Skeletal muscle tissue (tissue), 4 donors: ENCODE data around the gene ZNF598. TPM values are rescaled to one million over a fixed set of nuclear protein-coding genes. Genes with fewer than 3 reads are reported as not detected.
"Not testable (repeated sequence)": the region's sequence is repeated elsewhere in the genome, so short reads cannot be mapped to it uniquely, and the experiment has no call there.

ENCODE experiments used
- H3K27ac ChIP-seq: one replicate; pipeline ENCODE4 v1.7.0; 2013; ENCODE audit warnings: mild to moderate bottlenecking, low read depth, low read length, inconsistent platforms
- H3K27me3 ChIP-seq, 3 donors: one replicate each; pipeline ENCODE4 v1.7.0; 2013; ENCODE audit warnings: low read length in 3 of 3; ENCODE audit not compliant: control insufficient read depth in 3 of 3, insufficient read depth in 3 of 3
- H3K36me3 ChIP-seq, 3 donors: one replicate each; pipeline ENCODE4 v1.7.0; 2013; ENCODE audit warnings: low read length in 3 of 3; ENCODE audit not compliant: control insufficient read depth in 3 of 3, insufficient read depth in 3 of 3
- H3K4me1 ChIP-seq, 3 donors: one replicate each; pipeline ENCODE4 v1.7.0; 2013; ENCODE audit warnings: low read length in 3 of 3, mild to moderate bottlenecking in 3 of 3; ENCODE audit not compliant: control insufficient read depth in 3 of 3, insufficient read depth in 3 of 3
- H3K4me3 ChIP-seq, 3 donors: one replicate each; pipeline ENCODE4 v1.7.0; 2013; ENCODE audit warnings: low read length in 3 of 3
- H3K9ac ChIP-seq, 3 donors: one replicate each; pipeline ENCODE4 v1.7.0; 2013; ENCODE audit warnings: low read length in 3 of 3, mild to moderate bottlenecking in 3 of 3, moderate library complexity in 2 of 3, low read depth in 1 of 3
- H3K9me3 ChIP-seq, 3 donors: one replicate each; pipeline ENCODE4 v1.7.0; 2013; ENCODE audit warnings: low read length in 3 of 3; ENCODE audit not compliant: control insufficient read depth in 3 of 3
- total RNA-seq: library from RNA; depleted of rRNA; stranded (reverse); fragments of >200 nt; gene quantifications from one replicate; pipeline ENCODE4 v1.2.3, GENCODE V29; 2014
- donor health status: Osteomylitis.

ZNF598 gene
- total RNA-seq, 1 donor from 2014 or later: 4.7 TPM

GRCh38 chr16:2022723-2023091 lies 13.1 kb upstream of the ZNF598 start:
- Histone ChIP-seq H3K9me3 (no peaks in the 10 kb centered on the region), H3K9ac (peak overlapping the region in 1 of 3 donors; percentile 69), H3K27me3 (peaks cover 20 to 30% (median 26%) of the 10 kb centered on the region in 3 donors), H3K4me3 (peak overlapping the region; percentile 49 to 63 (median 56)), H3K36me3 (no peaks in the 10 kb centered on the region), H3K27ac (no peak overlapping the region), H3K4me1 (peaks cover 27 to 41% (median 38%) of the 10 kb centered on the region in 3 donors)

- Histone ChIP-seq H3K36me3 (no peaks in the 10 kb centered on the region), H3K4me3 (no peak overlapping the region), H3K27ac (no peak overlapping the region), H3K9me3 (no peaks in the 10 kb centered on the region), H3K4me1 (peaks cover 18 to 26% (median 25%) of the 10 kb centered on the region in 3 donors), H3K27me3 (peaks cover 25 to 27% (median 26%) of the 10 kb centered on the region in 3 donors), H3K9ac (no peak overlapping the region)
These were observed 10.6 kb upstream of the ZNF598 start for GRCh38 chr16:2019921-2020831.

GRCh38 chr16:2019518-2019920 lies 9.9 kb upstream of the ZNF598 start, which contains the start of gene NPW:
NPW (plus strand) TSS chr16:2019785.
- Histone ChIP-seq H3K9ac (no peak within 1 kb of the TSS), H3K4me1 (peaks cover 18 to 26% (median 22%) of the 10 kb centered on the region in 3 donors), H3K27me3 (peaks cover 25 to 27% (median 26%) of the 10 kb centered on the region in 3 donors), H3K4me3 (no peak within 1 kb of the TSS), H3K36me3 (no peaks in the 10 kb centered on the region), H3K9me3 (no peaks in the 10 kb centered on the region), H3K27ac (no peak within 1 kb of the TSS)

- Histone ChIP-seq H3K36me3 (no peaks in the 10 kb centered on the region), H3K4me1 (peaks cover 6 to 10% (median 6%) of the 10 kb centered on the region in 3 donors), H3K27ac (no peak overlapping the region), H3K4me3 (no peak overlapping the region), H3K9me3 (no peaks in the 10 kb centered on the region), H3K27me3 (peaks cover 21 to 24% (median 23%) of the 10 kb centered on the region in 3 donors), H3K9ac (no peak overlapping the region)
These were observed 6.8 kb upstream of the ZNF598 start for GRCh38 chr16:2016407-2016922.

- no peaks in the 10 kb centered on the region for H3K9me3 ChIP-seq
- H3K4me1 ChIP-seq: peaks cover 6 to 10% (median 6%) of the 10 kb centered on the region in 3 donors
- peaks cover 21 to 22% (median 22%) of the 10 kb centered on the region in 3 donors for H3K27me3 ChIP-seq
- no peak overlapping the region for H3K4me3 ChIP-seq
- H3K9ac ChIP-seq: no peak overlapping the region
- H3K27ac ChIP-seq: no peak overlapping the region
- no peaks in the 10 kb centered on the region for H3K36me3 ChIP-seq
These were observed 6.3 kb upstream of the ZNF598 start for GRCh38 chr16:2015947-2016208.

GRCh38 chr16:2015117-2015946 lies 5.7 kb upstream of the ZNF598 start:
- Histone ChIP-seq H3K36me3 (no peaks in the 10 kb centered on the region), H3K27me3 (peaks cover 16 to 20% (median 19%) of the 10 kb centered on the region in 3 donors), H3K4me1 (peaks cover 10 to 15% (median 10%) of the 10 kb centered on the region in 3 donors), H3K4me3 (no peak overlapping the region), H3K9me3 (no peaks in the 10 kb centered on the region), H3K9ac (no peak overlapping the region), H3K27ac (no peak overlapping the region)

- Histone ChIP-seq H3K9ac (no peak overlapping the region), H3K4me3 (no peak overlapping the region), H3K9me3 (no peaks in the 10 kb centered on the region), H3K27ac (no peak overlapping the region), H3K4me1 (peaks cover 11 to 17% (median 14%) of the 10 kb centered on the region in 3 donors), H3K36me3 (no peaks in the 10 kb centered on the region), H3K27me3 (peaks cover 0 to 4% (median 4%) of the 10 kb centered on the region in 3 donors)
These were observed 3.9 kb upstream of the ZNF598 start for GRCh38 chr16:2013527-2013926.

GRCh38 chr16:2011726-2012125 lies 2.1 kb upstream of the ZNF598 start:
- H3K36me3 ChIP-seq, H3K9me3 ChIP-seq: not testable (repeated sequence)

GRCh38 chr16:2009164-2009711 lies 383 bp downstream of the ZNF598 start:
- H3K9me3 ChIP-seq: no peaks in the 10 kb centered on the region
- H3K36me3 ChIP-seq: peaks cover 0 to 4% (median 2%) of the 10 kb centered on the region in 3 donors
- peak overlapping the region; percentile 78 to 83 (median 81) for H3K4me3 ChIP-seq
- H3K4me1 ChIP-seq: peaks cover 53 to 59% (median 56%) of the 10 kb centered on the region in 3 donors
- H3K9ac ChIP-seq: peak overlapping the region; percentile 73 to 86 (median 80)
- H3K27me3 ChIP-seq: no peaks in the 10 kb centered on the region
- peak overlapping the region; percentile 82 for H3K27ac ChIP-seq

More at GRCh38 chr16:2011726-2012125, 2.1 kb upstream of the ZNF598 start:
- H3K4me3 ChIP-seq, H3K27me3 ChIP-seq, H3K27ac ChIP-seq: not testable (repeated sequence)
- H3K9ac ChIP-seq: peak overlapping the region in 1 of 3 donors; percentile 43
- H3K4me1 ChIP-seq: peaks cover 29 to 35% (median 31%) of the 10 kb centered on the region in 3 donors
